ENCODE data around the gene SPRY4. TPM values are rescaled to one million over a fixed set of nuclear protein-coding genes. Genes with fewer than 3 reads are reported as not detected.

The SPRY4 gene
- total RNA-seq, 1 experiment from 2014 or later: 35.5 TPM

DNA sequence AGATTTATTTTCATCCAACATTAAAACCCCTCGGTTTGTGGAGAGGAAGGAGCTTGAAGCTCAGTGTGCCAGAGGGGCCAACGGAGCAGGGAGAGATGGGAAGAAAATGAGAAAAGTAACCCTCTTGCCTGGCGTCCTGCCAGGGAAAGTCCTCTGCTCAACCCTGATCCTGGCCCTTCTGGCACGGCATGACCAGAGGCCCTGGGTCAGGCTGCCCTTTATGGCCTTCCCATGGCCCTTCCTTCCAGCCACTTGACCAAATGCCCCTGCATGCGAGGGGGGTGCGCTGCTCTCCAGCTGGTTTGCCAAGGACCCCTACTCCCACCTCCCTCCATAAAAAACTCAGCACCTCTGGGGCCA is 43.8 kb downstream of the SPRY4 start:
- no peak for DNase-seq (ENCODE audit: low spot score)
- CTCF ChIA-PET: no interaction called here
- Histone ChIP-seq H3K27ac (ENCODE audit: low read depth, low read length, poor library complexity, severe bottlenecking) (peak overlapping the region; percentile 7), H3K4me1 (ENCODE audit: insufficient read depth, low read length, poor library complexity, severe bottlenecking) (peaks cover 13% of the 10 kb centered on the region), H3K9me3 (ENCODE audit: low read depth, low read length, poor library complexity, severe bottlenecking) (no peaks in the 10 kb centered on the region), H3K4me3 (ENCODE audit: low read depth, low read length, poor library complexity, severe bottlenecking) (no peak overlapping the region), H3K36me3 (ENCODE audit: insufficient read depth, low read length, poor library complexity, severe bottlenecking) (no peaks in the 10 kb centered on the region), H3K27me3 (replicated peaks; ENCODE audit: insufficient read depth, low read depth, low read length, poor library complexity) (no peaks in the 10 kb centered on the region)
- TF ChIP-seq EZH2 (IDR thresholded peaks at IDR 0.05; ENCODE audit: borderline replicate concordance, low read depth, low read length, poor library complexity, severe bottlenecking): no peak
- TF ChIP-seq, protein P1, sequence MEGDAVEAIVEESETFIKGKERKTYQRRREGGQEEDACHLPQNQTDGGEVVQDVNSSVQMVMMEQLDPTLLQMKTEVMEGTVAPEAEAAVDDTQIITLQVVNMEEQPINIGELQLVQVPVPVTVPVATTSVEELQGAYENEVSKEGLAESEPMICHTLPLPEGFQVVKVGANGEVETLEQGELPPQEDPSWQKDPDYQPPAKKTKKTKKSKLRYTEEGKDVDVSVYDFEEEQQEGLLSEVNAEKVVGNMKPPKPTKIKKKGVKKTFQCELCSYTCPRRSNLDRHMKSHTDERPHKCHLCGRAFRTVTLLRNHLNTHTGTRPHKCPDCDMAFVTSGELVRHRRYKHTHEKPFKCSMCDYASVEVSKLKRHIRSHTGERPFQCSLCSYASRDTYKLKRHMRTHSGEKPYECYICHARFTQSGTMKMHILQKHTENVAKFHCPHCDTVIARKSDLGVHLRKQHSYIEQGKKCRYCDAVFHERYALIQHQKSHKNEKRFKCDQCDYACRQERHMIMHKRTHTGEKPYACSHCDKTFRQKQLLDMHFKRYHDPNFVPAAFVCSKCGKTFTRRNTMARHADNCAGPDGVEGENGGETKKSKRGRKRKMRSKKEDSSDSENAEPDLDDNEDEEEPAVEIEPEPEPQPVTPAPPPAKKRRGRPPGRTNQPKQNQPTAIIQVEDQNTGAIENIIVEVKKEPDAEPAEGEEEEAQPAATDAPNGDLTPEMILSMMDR (conservative IDR thresholded peaks at IDR 0.05; ENCODE audit: low read depth, low read length): no peak
- no TSS peak for BruUV-seq (replicated peaks)
- POLR2A ChIA-PET (ENCODE audit: low non-redundant PET): no interaction called here
- intact Hi-C loops (cut with micrococcal nuclease; ENCODE audit: unreplicated experiment): no loop called here

DNA sequence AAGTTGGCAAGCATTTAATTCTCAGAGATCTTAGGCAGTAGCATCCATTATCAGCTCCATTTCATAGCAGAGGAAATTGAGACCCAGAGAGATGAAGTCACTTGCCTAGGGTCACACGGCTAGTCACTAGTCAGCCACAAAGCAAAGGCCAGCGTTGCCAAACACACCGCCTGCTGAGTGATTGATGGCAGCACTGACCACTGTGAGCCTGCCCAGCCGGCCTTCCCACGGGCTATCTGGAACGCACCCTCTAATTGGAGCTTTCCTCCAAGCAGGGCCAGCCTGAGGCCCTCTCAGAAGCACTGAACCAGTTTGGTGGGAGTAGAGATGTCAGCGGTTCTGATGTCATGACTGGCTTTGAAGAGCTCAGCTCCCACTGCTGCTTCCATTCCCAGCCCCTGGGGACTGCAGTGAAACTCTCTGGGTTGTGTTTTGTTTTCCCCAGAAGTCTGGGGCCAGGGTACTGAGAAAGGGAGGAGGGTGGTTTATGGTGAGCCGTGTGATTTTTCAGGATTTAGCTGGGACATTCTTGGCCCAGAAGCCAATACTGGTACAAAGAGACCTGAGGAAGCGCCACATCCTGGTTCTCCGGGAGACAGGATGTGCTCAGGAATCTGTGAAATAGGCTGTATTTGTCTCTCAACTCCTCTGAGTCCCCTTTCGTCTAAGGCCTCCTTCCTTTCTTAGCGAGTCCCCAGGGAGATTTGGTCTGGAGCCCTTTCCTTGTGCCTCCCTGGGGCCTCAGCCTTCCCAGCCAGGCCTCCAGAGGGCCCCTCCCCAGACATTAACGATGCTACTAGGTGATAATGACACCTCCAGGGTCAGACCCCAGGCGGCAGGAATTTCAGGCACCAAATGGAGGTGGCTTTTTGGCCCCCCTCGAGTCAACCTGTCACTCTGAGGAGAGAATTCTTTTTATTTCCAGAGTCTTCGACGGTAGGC is 44.5 kb downstream of the SPRY4 start:
- H3K27me3 ChIP-seq (replicated peaks; ENCODE audit: insufficient read depth, low read depth, low read length, poor library complexity): no peaks in the 10 kb centered on the region
- no peaks in the 10 kb centered on the region for H3K36me3 ChIP-seq (ENCODE audit: insufficient read depth, low read length, poor library complexity, severe bottlenecking)
- DNase-seq (ENCODE audit: low spot score): peak; percentile 71
- peaks cover 13% of the 10 kb centered on the region for H3K4me1 ChIP-seq (ENCODE audit: insufficient read depth, low read length, poor library complexity, severe bottlenecking)
- ChIA-PET CTCF (no interaction called here), POLR2A (ENCODE audit: low non-redundant PET) (no interaction called here)
- no TSS peak for BruUV-seq (replicated peaks)
- intact Hi-C loops (cut with micrococcal nuclease; ENCODE audit: unreplicated experiment): no loop called here
- H3K9me3 ChIP-seq (ENCODE audit: low read depth, low read length, poor library complexity, severe bottlenecking): no peaks in the 10 kb centered on the region
- H3K27ac ChIP-seq (ENCODE audit: low read depth, low read length, poor library complexity, severe bottlenecking): no peak overlapping the region
- H3K4me3 ChIP-seq (ENCODE audit: low read depth, low read length, poor library complexity, severe bottlenecking): no peak overlapping the region
- no peak for TF ChIP-seq EZH2 (IDR thresholded peaks at IDR 0.05; ENCODE audit: borderline replicate concordance, low read depth, low read length, poor library complexity, severe bottlenecking)
- TF ChIP-seq, protein P1 (conservative IDR thresholded peaks at IDR 0.05; ENCODE audit: low read depth, low read length): no peak

DNA sequence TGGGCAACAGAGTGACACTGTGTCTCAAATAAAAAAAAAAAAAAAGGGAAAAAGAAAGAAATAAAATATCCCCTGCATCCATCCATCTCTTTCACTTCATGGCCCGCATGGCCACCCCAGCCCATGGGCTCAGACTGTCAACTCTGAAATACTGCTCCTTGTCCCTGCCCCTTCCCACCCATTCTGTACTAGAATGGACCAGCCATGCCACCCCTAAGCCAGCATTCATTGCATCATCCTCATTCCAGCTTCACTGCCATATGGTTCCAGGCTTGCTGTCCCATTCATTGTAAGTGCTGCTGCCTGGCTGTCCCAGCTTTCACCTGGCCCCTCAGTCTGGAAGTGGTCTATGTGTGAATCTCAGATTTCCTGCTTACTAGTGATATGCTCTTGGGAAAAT is 46.2 kb downstream of the SPRY4 start:
- Histone ChIP-seq H3K36me3 (ENCODE audit: insufficient read depth, low read length, poor library complexity, severe bottlenecking) (no peaks in the 10 kb centered on the region), H3K27me3 (replicated peaks; ENCODE audit: insufficient read depth, low read depth, low read length, poor library complexity) (no peaks in the 10 kb centered on the region), H3K27ac (ENCODE audit: low read depth, low read length, poor library complexity, severe bottlenecking) (no peak overlapping the region), H3K9me3 (ENCODE audit: low read depth, low read length, poor library complexity, severe bottlenecking) (no peaks in the 10 kb centered on the region), H3K4me1 (ENCODE audit: insufficient read depth, low read length, poor library complexity, severe bottlenecking) (peaks cover 13% of the 10 kb centered on the region), H3K4me3 (ENCODE audit: low read depth, low read length, poor library complexity, severe bottlenecking) (no peak overlapping the region)
- TF ChIP-seq, protein P1 (conservative IDR thresholded peaks at IDR 0.05; ENCODE audit: low read depth, low read length): no peak
- TF ChIP-seq EZH2 (IDR thresholded peaks at IDR 0.05; ENCODE audit: borderline replicate concordance, low read depth, low read length, poor library complexity, severe bottlenecking): no peak
- ChIA-PET POLR2A (ENCODE audit: low non-redundant PET) (no interaction called here), CTCF (no interaction called here)
- no TSS peak for BruUV-seq (replicated peaks)
- intact Hi-C loops (cut with micrococcal nuclease; ENCODE audit: unreplicated experiment): no loop called here
- DNase-seq (ENCODE audit: low spot score): no peak
